Stimulated activated CD8-positive, alpha-beta memory T cell treated with anti-CD3 and anti-CD28 coated beads, Interleukin-15, amount 100 ng/mL, for 1 hour (primary cell): Measurements from ENCODE around the gene GUCA2A.
A peak's percentile ranks its signal among the peaks of the same experiment; 100 is the strongest.

Source experiments
- DNase-seq: peaks from one replicate; pipeline ENCODE4 v3.0.0-alpha.2; 2020; ENCODE audit warnings: low read depth

GUCA2A gene

GRCh38 chr1:42176902-42177519, 12.5 kb upstream of the GUCA2A start:
- no peak for DNase-seq

- DNase-seq: no peak
These were observed 10.9 kb upstream of the GUCA2A start for GRCh38 chr1:42175314-42176054.

- DNase-seq: no peak
These were observed 9.6 kb upstream of the GUCA2A start for GRCh38 chr1:42173961-42174735.

- peak; percentile 50 for DNase-seq
These were observed 8.8 kb upstream of the GUCA2A start for GRCh38 chr1:42173155-42173933.

DNA sequence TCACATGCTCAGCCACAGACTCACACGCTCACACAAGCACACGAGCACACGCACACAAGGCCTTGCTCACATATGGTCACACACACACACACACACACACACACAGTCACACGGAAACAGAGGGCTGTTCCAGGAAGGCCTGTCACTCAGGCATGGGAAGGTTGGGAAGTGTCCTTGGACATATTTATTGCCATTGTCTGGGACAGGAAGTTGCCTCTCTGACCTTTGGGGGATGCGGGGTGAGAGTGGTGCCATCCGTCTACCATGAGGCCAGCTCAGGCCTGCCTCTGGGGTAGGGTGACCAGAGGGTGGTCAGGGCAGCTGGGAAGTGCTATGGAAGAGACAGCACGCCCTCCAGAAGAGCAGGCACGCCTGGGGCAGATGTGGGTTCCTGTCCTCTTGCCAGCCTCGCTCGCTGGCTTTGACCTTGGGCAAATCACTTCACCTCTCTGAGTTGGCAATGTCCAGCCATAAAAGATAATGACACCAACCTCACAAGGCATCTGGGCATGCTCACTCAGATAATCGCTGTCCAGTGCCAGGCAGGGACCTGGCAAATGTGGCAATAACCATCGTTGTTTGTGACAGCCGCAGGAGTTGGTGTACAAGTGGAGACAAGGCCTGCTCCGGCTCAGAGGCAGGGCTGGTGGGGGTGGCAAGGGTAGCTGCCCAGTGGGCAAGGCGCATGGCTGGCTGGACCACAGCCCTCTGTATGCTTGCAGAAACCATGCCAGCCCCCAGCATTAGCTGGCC, 8.0 kb upstream of the GUCA2A start:
- DNase-seq: no peak

DNA sequence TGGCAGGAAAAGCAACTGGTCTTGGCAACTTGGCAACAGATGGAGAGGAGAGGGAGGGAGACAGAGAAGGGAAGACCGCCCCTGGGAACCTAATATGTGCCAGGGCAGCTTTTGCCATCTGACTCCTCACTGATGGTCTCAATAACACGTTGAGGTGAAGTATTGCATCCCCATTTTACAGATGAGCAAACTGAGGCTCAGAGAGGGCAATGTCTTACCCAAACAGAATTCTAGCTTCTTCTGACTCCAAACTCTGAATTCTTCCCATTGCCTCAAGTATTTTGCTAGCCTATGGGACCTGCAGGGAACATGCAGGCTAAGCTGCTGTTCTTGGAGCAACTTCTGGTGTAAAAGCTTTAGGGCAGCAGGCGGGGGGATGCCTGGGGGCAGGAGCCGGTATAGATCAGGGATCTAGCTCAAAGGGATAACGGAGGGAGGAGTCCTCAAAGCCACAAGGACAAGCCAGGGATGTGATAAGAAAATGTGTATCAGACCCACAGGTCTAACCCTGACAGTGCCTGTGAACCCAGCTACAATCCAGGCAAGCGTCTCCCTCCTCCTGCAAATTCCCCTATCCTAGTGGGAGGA, 7.2 kb upstream of the GUCA2A start:
- DNase-seq: no peak

DNA sequence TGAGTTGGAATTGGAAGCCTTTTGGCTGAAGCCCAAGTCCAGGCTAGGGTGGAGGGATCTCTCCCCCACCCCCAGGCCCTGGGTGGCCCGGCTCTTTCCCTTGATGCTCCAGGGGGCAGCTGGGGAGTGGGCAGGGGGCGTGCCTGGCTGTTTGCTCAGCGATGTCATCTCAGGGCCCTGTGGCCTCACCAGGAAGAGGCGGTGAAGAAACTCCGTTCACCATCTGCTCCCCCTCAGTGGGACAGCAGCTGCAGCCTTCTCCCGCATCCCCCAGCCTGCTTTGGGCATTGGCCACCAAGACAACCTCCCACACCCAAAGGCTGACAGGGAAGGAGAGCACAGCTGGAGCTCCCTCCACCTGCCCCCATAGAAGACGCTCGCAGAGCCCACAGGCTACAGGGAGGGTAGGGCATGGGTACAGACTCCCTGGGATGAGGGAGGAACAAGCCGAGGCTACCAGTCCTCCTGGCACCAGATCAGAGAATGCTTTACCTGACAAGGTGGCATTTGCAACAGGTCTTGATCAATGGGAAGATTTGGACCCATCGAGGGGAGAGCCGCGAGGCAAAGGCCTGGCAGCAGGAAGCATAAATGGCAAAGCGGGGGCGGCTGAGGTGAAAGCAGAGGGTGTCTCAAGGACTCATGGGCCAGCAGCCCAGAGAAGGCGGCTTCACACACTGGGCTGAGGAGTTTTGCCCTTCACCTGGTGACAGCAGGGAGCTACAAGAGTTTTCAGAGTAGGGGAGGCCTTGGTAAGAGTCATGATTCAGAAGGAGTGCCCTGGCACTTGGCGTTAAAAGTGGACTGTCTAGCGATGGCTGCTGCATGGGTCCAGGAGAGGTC, 6.5 kb upstream of the GUCA2A start:
- no peak for DNase-seq

DNA sequence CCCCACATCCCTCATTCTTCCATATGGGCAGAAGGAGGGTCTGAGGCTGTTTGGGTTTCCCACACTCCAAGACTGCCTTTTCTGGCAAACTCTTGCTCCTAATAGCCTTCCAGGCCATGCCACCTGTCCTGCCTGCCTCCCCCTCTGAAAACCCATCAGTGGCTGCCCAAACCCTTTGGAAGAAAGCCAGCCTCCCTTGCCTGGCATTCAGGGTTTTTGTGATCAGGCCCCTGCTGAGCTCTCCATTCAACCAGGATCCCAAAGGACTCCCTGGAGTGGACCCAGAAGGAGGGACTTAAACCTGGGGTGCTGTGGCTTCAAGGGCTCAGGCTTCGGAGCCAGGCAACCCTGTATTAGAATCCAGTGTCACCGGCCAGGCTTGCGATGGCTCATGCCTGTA, 4.2 kb upstream of the GUCA2A start:
- no peak for DNase-seq

GRCh38 chr1:42168391-42168670, 3.8 kb upstream of the GUCA2A start:
- no peak for DNase-seq

GRCh38 chr1:42167611-42168390, 3.3 kb upstream of the GUCA2A start:
- DNase-seq: no peak

DNA sequence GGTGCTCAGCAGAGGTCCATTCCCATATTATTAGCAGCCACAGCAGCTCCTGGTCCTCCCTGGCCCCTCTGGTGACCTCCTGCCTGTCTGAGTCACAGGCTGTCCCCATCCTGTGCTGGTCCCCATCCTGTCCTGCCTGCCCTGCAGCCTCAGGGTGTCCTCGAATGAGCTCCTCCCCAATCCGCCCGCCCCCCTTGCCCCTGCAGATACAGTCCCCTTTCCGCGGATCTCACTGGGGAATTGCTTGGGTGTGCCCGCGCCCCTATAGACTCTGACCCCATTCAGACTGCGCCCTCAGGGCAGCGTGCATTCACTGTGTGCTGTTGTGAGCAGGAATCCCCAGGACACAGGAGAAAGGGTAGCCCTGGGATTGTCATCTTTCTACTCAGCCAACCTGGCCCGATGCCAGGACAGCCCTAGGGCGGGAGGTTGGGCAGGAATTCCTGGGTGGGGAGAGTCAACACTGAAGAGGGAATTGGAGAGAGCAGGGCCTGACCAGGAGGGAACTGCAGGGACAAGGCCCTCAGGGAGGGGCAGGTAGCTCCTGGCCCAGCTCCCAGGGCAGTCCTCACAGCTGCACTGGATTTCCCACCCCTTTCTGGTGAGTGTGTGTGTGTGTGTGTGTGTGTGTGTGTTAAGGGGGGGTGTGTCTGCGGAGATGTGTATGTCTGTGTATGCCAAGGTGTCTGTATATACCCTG, 1.1 kb upstream of the GUCA2A start:
- no peak for DNase-seq

DNA sequence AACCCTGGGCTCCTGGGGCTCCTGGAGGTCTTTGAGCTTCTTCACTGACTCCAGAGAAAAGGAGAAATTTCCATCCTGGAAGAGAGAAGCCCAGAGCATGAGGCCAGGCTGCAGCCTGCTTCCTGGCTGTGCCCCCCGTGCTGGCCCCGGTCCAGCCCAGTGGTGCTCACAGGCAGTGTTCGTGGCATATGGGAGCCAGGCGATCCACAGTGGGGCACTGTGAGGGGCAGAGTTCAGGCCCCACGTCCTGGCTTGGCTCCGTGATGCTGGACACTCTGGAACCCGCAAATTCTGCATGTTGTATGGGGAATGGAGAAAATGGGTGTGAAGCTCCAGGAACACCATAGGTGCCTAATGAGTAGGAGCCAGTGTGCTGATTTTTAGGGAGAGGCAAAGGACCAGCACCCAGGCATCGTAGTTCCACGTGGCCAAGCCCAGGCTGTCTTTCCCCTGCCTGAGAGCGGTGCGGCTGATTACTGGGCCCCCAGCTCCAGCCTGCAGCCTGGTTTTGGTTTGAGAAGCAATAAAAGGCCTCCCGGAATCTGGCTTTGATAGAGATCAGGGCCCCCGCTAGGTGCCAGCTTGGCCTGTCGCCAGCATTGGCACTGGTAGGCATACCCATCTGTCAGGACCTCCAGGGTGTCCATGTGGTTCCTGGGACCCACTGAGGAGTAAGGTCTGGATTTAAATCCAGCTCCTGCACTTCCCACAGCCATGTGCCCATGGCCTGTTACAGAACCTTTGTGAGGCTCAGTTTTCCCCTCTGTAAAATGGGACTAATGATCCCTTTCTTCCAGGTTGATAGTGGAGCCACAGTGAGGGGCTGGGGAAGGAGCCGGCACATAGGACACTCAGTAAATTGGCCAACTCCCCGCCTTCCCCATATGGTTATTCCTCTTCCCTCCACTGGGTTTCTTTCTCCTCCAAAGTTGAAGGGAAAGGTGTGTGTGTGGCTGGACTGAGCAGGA, 725 bp downstream of the GUCA2A start:
- no peak for DNase-seq

DNA sequence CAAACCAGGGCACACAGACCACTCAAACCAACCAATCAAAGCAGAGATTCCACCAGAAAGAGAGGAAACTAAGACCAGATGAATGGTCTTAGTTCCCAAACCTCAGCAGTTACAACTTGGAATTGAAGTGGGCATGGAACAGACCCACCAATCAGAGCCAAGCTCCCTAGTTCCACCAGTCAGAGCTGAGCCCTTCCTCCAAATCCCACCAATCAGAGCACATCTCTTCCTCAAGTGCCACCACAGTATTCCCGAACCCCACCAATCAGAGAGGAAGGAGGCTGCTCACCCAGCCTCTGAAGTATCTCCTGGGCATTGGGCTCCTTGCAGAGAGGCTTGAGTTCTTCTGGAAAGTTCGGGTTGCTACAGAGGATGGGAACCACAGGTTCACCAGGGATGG, 1.4 kb downstream of the GUCA2A start:
- DNase-seq: no peak

- no peak for DNase-seq
These were observed 2.4 kb downstream of the GUCA2A start for GRCh38 chr1:42162181-42162580.

DNA sequence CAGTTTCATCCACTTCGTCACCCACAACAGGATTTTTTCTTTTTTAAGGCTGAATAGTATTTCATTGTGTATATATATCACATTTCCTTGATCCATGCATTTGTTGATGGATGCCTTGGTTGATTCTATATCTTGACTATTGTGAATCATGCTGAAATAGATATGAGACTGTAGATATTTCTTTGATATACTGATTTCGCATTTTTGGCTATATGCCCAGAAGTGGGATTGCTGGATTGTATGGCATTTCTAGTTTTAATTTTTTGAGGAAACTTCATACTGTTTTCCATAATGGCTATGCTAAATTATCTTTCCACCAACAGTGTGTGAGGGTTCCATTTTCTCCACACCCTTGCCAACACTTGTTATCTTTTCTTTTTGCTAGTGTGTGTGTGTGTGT, 6.4 kb downstream of the GUCA2A start:
- no peak for DNase-seq

- no peak for DNase-seq
These were observed 6.9 kb downstream of the GUCA2A start for GRCh38 chr1:42157667-42158066.

- DNase-seq: no peak
These were observed 9.2 kb downstream of the GUCA2A start for GRCh38 chr1:42155362-42155761.

- no peak for DNase-seq
These were observed 9.9 kb downstream of the GUCA2A start for GRCh38 chr1:42154685-42155084.
